K562 (cell line): ENCODE data around the gene CXCR6. TPM values are rescaled to one million over a fixed set of nuclear protein-coding genes. Genes with fewer than 3 reads are reported as not detected.

ENCODE experiments used
- ATAC-seq: fragments of 200-7000 bp; cut with Tn5 transposase; 3 replicates; pipeline ENCODE4 v1.9.1; 2020; ENCODE audit warnings: moderate library complexity
- BruUV-seq: library from RNA; stranded (reverse); fragments of 400-500 nt; replicated peaks from 2 replicates; lab custom pipeline; 2021; lab: Mats Ljungman, UMichigan
- CTCF ChIA-PET: fragments of 300-600 bp; formaldehyde crosslinking; extraction: SDS; loops from one replicate; lab custom pipeline; 2021; ENCODE audit warnings: low intra/inter-chr PET ratio; lab: Yijun Ruan, JAX
- POLR2A ChIA-PET: fragments of 300-600, 350-650 bp; sonication (Branson Sonifier 250); formaldehyde crosslinking; extraction: SDS; loops from one replicate; lab custom pipeline; 2021; ENCODE audit warnings: antibody characterized with exemption, inconsistent platforms; lab: Yijun Ruan, JAX
- DNase-seq, 4 experiments: peaks; one replicate each; pipeline versions ENCODE4 v3.0.0 to v3.0.0-alpha.2; 2011 to 2018; ENCODE audit warnings: low spot score in 3 of 4, mixed read lengths in 3 of 4; ENCODE audit errors: extremely low read depth in 1 of 4
- FAIRE-seq: peaks from 2 replicates; lab custom pipeline; 2011; peaks lifted over from hg19 to GRCh38; lab: Jason Lieb, UNC
- H2AFZ ChIP-seq: 2 replicates; pipeline ENCODE4 v1.6.0; 2011; ENCODE audit warnings: low read depth, low read length, control low read depth, inconsistent platforms
- H3K27ac ChIP-seq: fragments of 200-600 bp; 3 replicates; pipeline ENCODE4 v1.8.0; 2011; ENCODE audit warnings: low read depth, mild to moderate bottlenecking, control low read depth, inconsistent platforms, low read length, moderate library complexity, mixed read lengths; ENCODE audit errors: extremely low read depth
- H3K27me3 ChIP-seq, 2 experiments: fragments of 300-600 bp in 1 of 2; 2 replicates in 1 of 2; 3 replicates in 1 of 2; pipeline versions ENCODE4 v1.6.0 to v1.8.0; 2011; ENCODE audit warnings: inconsistent platforms in 2 of 2, low read length in 2 of 2, mild to moderate bottlenecking in 1 of 2, mixed read lengths in 1 of 2, moderate library complexity in 1 of 2; ENCODE audit not compliant: control insufficient read depth in 2 of 2, insufficient read depth in 2 of 2
- H3K36me3 ChIP-seq: fragments of 300-600 bp; 3 replicates; pipeline ENCODE4 v1.8.0; 2011; ENCODE audit warnings: mild to moderate bottlenecking, low read length, inconsistent platforms; ENCODE audit not compliant: control insufficient read depth, insufficient read depth
- H3K4me1 ChIP-seq, 2 experiments: fragments of 200-600 bp in 1 of 2; replicated peaks in 1 of 2; 2 replicates in 1 of 2; 3 replicates in 1 of 2; pipeline versions ENCODE4 v1.5.1 to v1.8.0; 2011; ENCODE audit warnings: inconsistent platforms in 2 of 2, low read length in 2 of 2, mild to moderate bottlenecking in 1 of 2, mixed read lengths in 1 of 2, moderate library complexity in 1 of 2; ENCODE audit not compliant: control insufficient read depth in 2 of 2, insufficient read depth in 2 of 2
- H3K4me2 ChIP-seq: 2 replicates; pipeline ENCODE4 v1.6.1; 2011; ENCODE audit warnings: low read length, control low read depth, inconsistent platforms, mixed read lengths; ENCODE audit not compliant: insufficient read depth
- H3K4me3 ChIP-seq: fragments of 200-600 bp; sonication (generic), shearing (Covaris generic); 2 replicates; pipeline ENCODE4 v1.5.1; 2016; ENCODE audit warnings: control low read depth, inconsistent platforms
- H3K79me2 ChIP-seq: fragments of 200-600 bp; 3 replicates; pipeline ENCODE4 v1.8.0; 2011; ENCODE audit warnings: low read length, inconsistent platforms; ENCODE audit not compliant: control insufficient read depth, insufficient read depth
- H3K9ac ChIP-seq, 2 experiments: 2 replicates each; pipeline versions ENCODE4 v1.6.0 to v1.6.1; 2011; ENCODE audit warnings: low read depth in 2 of 2, low read length in 2 of 2, control low read depth in 1 of 2, inconsistent platforms in 1 of 2, mild to moderate bottlenecking in 1 of 2, mixed read lengths in 1 of 2; ENCODE audit not compliant: insufficient read depth in 1 of 2
- H3K9me1 ChIP-seq: one replicate; pipeline ENCODE4 v1.6.0; 2011; ENCODE audit warnings: inconsistent platforms, mild to moderate bottlenecking, low read length, moderate library complexity; ENCODE audit not compliant: control insufficient read depth, insufficient read depth
- H3K9me3 ChIP-seq: replicated peaks from 2 replicates; pipeline ENCODE4 v1.5.1; 2011; ENCODE audit warnings: low read depth, low read length, inconsistent platforms; ENCODE audit not compliant: control insufficient read depth, insufficient read depth
- H4K20me1 ChIP-seq: replicated peaks from 2 replicates; pipeline ENCODE4 v1.6.1; 2011; ENCODE audit warnings: low read length, inconsistent platforms, mixed read lengths; ENCODE audit not compliant: control insufficient read depth, insufficient read depth
- ATF7 ChIP-seq: fragments of 450-650 bp; IDR thresholded peaks from 2 replicates; pipeline ENCODE4 v1.7.1; 2014; ENCODE audit warnings: mild to moderate bottlenecking, moderate library complexity
- GTF2B ChIP-seq: IDR thresholded peaks from 2 replicates; pipeline ENCODE4 v1.6.1; 2011; ENCODE audit not compliant: insufficient read length; ENCODE audit errors: extremely low read depth
- LARP7 ChIP-seq: fragments of 450-650 bp; IDR thresholded peaks from 2 replicates; pipeline ENCODE4 v1.6.1; 2016
- NFIC ChIP-seq: fragments of 450-650 bp; IDR thresholded peaks from 2 replicates; pipeline ENCODE4 v1.6.1; 2017; ENCODE audit warnings: mild to moderate bottlenecking, inconsistent platforms
- RBM34 ChIP-seq: fragments of 200-400 bp; formaldehyde crosslinking; IDR thresholded peaks from 2 replicates; pipeline ENCODE4 v1.6.1; 2018; ENCODE audit warnings: low read length, borderline replicate concordance; ENCODE audit not compliant: insufficient read depth
- ZNF224 ChIP-seq: sonication (generic); formaldehyde crosslinking; IDR thresholded peaks from 2 replicates; pipeline ENCODE4 v1.8.0; 2022; ENCODE audit warnings: mild to moderate bottlenecking, missing genetic modification reagents
- ZNF436 ChIP-seq: fragments of 250-450, 450-650 bp; sonication (Bioruptor Pico); formaldehyde crosslinking; IDR thresholded peaks from 2 replicates; pipeline ENCODE4 v1.7.0; 2020; ENCODE audit warnings: mild to moderate bottlenecking
- whole genome bisulfite sequencing: fragments of 100-300 bp; shearing (Covaris generic); methylation state at CpG from one replicate; pipeline ENCODE4 v1.1.6; 2016; ENCODE audit warnings: low coverage, mixed read lengths; ENCODE audit not compliant: insufficient coverage; ENCODE audit errors: missing lambda C conversion rate; 5-methylcytosine and 5-hydroxymethylcytosine counted together
- in situ Hi-C: fragments of 300-500 bp; cut with MboI; formaldehyde crosslinking; loops from 4 replicates; pipeline ENCODE4 v1.15.0; 2018; ENCODE audit warnings: inconsistent platforms, mixed read lengths
- intact Hi-C: fragments of 100-400 bp; cut with micrococcal nuclease; formaldehyde crosslinking; loops from 2 replicates; pipeline ENCODE4 v1.14.2; 2022
- polyA plus RNA-seq, 8 experiments: library from polyadenylated mRNA; depleted of rRNA in 4 of 8; stranded (reverse) in 5 of 8; unstranded in 3 of 8; fragments of >200 nt; fragmentation: Nextera tagmentation in 2 of 8; fragmentation: Illumina TruSeq in 1 of 8; extraction: Ambion mirVana in 2 of 8; extraction: Trizol in 1 of 8; gene quantifications; 2 replicates each; pipeline versions ENCODE4 v1.2.1 to v1.2.3, GENCODE V29; 2011 to 2014; ENCODE audit warnings: inconsistent platforms in 1 of 8, missing spikeins in 1 of 8
- total RNA-seq, 7 experiments: library from RNA; depleted of rRNA in 6 of 7; stranded (reverse); fragments of >200 nt in 6 of 7; fragmentation: Illumina TruSeq in 2 of 7; extraction: Trizol in 2 of 7; gene quantifications; 2 replicates each; pipeline versions ENCODE4 v1.2.1 to v1.2.3, GENCODE V29; 2011 to 2021; ENCODE audit warnings: low replicate concordance in 1 of 7

The CXCR6 gene
- total and polyA plus RNA-seq, 9 of the 15 experiments (the other 6 are each of a cell fraction or from before 2014, with no cell fraction given) = 0.28 TPM; not detected in 8

- ChIA-PET POLR2A (interaction anchor here (0.6 to 1.2 kb wide), 2 partner anchors 10 to 891 kb away, joined by 3 read pairs; no protein-coding TSS in a partner anchor), CTCF (interaction anchor here (1.0 to 7.6 kb wide), 2 partner anchors 139 to 903 kb away, joined by 3 to 123 read pairs; no protein-coding TSS in a partner anchor)
- TF ChIP-seq ZNF224 = peak; percentile 100
- TF ChIP-seq GTF2B = no peak
- no peak for TF ChIP-seq ZNF436
- TF ChIP-seq LARP7 = no peak
- no peak for TF ChIP-seq RBM34
- no peak for TF ChIP-seq ATF7
- TF ChIP-seq NFIC = peak; percentile 4; the same call in 1 of the 2 replicates
- intact Hi-C loops (no loop called here), in situ Hi-C loops (loop anchor here (5.0 kb wide), 1 partner anchor 136 kb away; no protein-coding TSS in a partner anchor)
- WGBS = 88% methylated on average over 6 of the region's 6 CpGs
- no peak for ATAC-seq
- H4K20me1 ChIP-seq = no peaks in the 10 kb centered on the region
- DNase-seq = no peak
- H3K9me1 ChIP-seq = no peaks in the 10 kb centered on the region
- H3K79me2 ChIP-seq = no peaks in the 10 kb centered on the region
- no peak overlapping the region for H3K4me2 ChIP-seq
- BruUV-seq = no TSS peak
- H3K9ac ChIP-seq = no peak overlapping the region
- no peaks in the 10 kb centered on the region for H3K9me3 ChIP-seq
- no peak for FAIRE-seq
- no peak overlapping the region for H3K4me3 ChIP-seq
- H3K36me3 ChIP-seq = peaks cover 32% of the 10 kb centered on the region; the same call in 2 of the 3 replicates
- no peak overlapping the region for H2AFZ ChIP-seq
- H3K27me3 ChIP-seq = no peaks in the 10 kb centered on the region
- peaks cover 4 to 6% of the 10 kb centered on the region in 2 experiments; a peak in 1 of 5 replicates for H3K4me1 ChIP-seq
- no peak overlapping the region for H3K27ac ChIP-seq
Measured at GRCh38 chr3:45940781-45941365, 2.4 kb upstream of the CXCR6 start.
